ENCODE measurements around the gene FUBP1. TPM values are rescaled to one million over a fixed set of nuclear protein-coding genes. Genes with fewer than 3 reads are reported as not detected.

Gene FUBP1
- polyA plus RNA-seq, 3 donors, result 289 to 339 (median 333) TPM

Other genes with a start within 250 kb of the FUBP1 start
- 10 to 100 TPM; 82.1 to 90.0 (median 84.7) TPM for gene USP33, start 219.2 kb downstream of the FUBP1 start, polyA plus RNA-seq (ENCODE audit: insufficient read length in 3 of 3)
- 10 to 100 TPM; 19.2 to 21.3 (median 19.5) TPM for gene MIGA1, start 199.4 kb downstream of the FUBP1 start, polyA plus RNA-seq (ENCODE audit: insufficient read length in 3 of 3)
- 10 to 100 TPM; 12.6 to 15.4 (median 12.9) TPM for gene NEXN, start 90.4 kb downstream of the FUBP1 start, polyA plus RNA-seq (ENCODE audit: insufficient read length in 3 of 3)
- gene DNAJB4, start 25.9 kb upstream of the FUBP1 start, polyA plus RNA-seq (ENCODE audit: insufficient read length in 3 of 3), result 10 to 100 TPM; 36.7 to 46.4 (median 39.4) TPM
- gene GIPC2, start 66.9 kb upstream of the FUBP1 start, polyA plus RNA-seq (ENCODE audit: insufficient read length in 3 of 3), result 10 to 100 TPM; 16.3 to 21.5 (median 21.2) TPM

Data from right renal cortex interstitium (tissue), 3 donors.